SJSA1 (cell line): ENCODE results near the gene IFIT5. TPM values are rescaled to one million over a fixed set of nuclear protein-coding genes. Genes with fewer than 3 reads are reported as not detected.

Source experiments
- DNase-seq, 2 experiments: peaks; one replicate each; pipeline ENCODE4 v3.0.0-alpha.2; 2015 to 2020; ENCODE audit warnings: low spot score in 2 of 2, low read depth in 1 of 2
- H3K27ac ChIP-seq: fragments of 250-450 bp; sonication (Bioruptor Pico); 2 replicates; pipeline ENCODE4 v1.5.1; 2020; ENCODE audit warnings: mild to moderate bottlenecking, moderate library complexity
- H3K27me3 ChIP-seq: fragments of 250-450 bp; sonication (Bioruptor Pico); replicated peaks from 2 replicates; pipeline ENCODE4 v1.5.1; 2020; ENCODE audit warnings: mild to moderate bottlenecking, moderate library complexity
- H3K36me3 ChIP-seq: fragments of 250-450 bp; sonication (Bioruptor Pico); 2 replicates; pipeline ENCODE4 v1.5.1; 2020; ENCODE audit warnings: mild to moderate bottlenecking
- H3K4me1 ChIP-seq: fragments of 250-450 bp; sonication (Bioruptor Pico); replicated peaks from 2 replicates; pipeline ENCODE4 v1.6.1; 2021; ENCODE audit warnings: mild to moderate bottlenecking
- H3K4me3 ChIP-seq: fragments of 250-450 bp; sonication (Bioruptor Pico); 2 replicates; pipeline ENCODE4 v1.5.1; 2020; ENCODE audit warnings: mild to moderate bottlenecking
- H3K9me3 ChIP-seq: fragments of 250-450 bp; sonication (Bioruptor Pico); replicated peaks from 2 replicates; pipeline ENCODE4 v1.5.1; 2020; ENCODE audit warnings: mild to moderate bottlenecking
- total RNA-seq: library from RNA; depleted of rRNA; stranded (reverse); fragments of >200 nt; shearing (Covaris generic); gene quantifications from 2 replicates; pipeline ENCODE4 v1.2.3, GENCODE V29; 2014; rRNA removed

The IFIT5 gene
- total RNA-seq, 1 experiment from 2014 or later = 32.5 TPM

DNA sequence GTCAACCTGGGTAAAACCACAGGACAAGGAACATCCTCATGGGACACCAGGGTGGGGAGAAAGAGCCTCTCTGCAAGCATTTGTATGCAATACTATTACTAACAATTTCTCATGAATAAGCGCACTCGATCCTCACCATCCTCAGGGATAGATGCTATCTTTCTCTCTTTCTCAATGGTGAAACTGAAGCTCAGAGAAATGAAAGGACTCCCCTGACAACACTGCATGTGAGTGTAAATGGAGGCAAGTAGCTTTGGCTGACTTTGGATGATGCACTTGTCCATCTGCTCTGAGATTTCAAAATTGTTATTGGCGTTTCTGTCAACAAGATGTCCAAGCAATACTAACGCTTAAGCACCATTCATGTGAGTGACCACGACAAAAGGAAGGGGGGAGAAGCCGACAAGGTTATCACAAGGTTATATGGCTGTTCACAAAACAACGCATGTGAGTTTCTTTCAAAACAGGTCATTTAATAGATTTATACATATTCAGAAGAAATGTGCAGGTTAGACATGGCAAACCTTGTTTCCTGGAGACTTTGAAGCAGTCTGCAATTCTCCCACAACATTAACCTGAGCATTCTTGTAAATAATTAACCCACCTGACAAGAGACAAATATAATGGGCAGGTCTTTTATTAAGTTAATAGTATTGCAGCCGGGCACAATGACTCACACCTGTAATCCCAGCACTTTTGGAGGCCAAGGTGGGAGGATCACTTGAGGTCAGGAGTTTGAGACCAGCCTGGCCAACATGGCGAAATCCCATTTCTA, 54.0 kb downstream of the IFIT5 start:
- H3K27me3 ChIP-seq = no peaks in the 10 kb centered on the region
- peaks cover 14% of the 10 kb centered on the region for H3K4me1 ChIP-seq
- no peaks in the 10 kb centered on the region for H3K36me3 ChIP-seq
- no peak for DNase-seq
- no peak overlapping the region for H3K27ac ChIP-seq
- no peak overlapping the region for H3K4me3 ChIP-seq
- H3K9me3 ChIP-seq = no peaks in the 10 kb centered on the region

DNA sequence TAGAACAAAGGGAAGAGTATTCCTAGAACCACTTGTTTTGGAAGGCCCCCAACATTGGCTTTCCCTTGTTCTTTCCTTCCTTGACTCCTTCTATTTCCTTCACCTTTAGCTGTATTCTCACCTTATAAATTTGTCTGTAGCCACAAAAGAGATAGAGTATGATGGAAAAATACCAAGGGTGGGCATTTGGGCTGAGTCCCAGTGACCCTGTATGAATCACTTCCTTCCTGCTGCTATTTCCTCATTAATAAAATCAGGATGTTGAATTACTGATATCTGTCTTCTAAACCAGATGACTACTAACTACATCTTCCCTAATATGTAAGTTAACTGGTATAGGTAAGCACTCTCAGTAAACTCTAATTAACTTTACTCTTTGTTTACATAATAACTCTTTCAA, 55.1 kb downstream of the IFIT5 start:
- Histone ChIP-seq H3K27me3 (no peaks in the 10 kb centered on the region), H3K9me3 (no peaks in the 10 kb centered on the region), H3K4me1 (peaks cover 14% of the 10 kb centered on the region), H3K36me3 (no peaks in the 10 kb centered on the region), H3K4me3 (no peak overlapping the region), H3K27ac (no peak overlapping the region)
- DNase-seq = no peak

Other genes with a start within 250 kb of the IFIT5 start
- 0.55 TPM in 1 of 2 replicates, not detected in the other for gene CH25H, start 207.3 kb upstream of the IFIT5 start, total RNA-seq
- 38.1 and 55.8 TPM in 2 replicates for gene LIPA, start 162.8 kb upstream of the IFIT5 start, total RNA-seq
- gene IFIT2, start 112.5 kb upstream of the IFIT5 start, total RNA-seq = 0.44 and 2.2 TPM in 2 replicates
- 9.0 and 12.9 TPM in 2 replicates for gene IFIT3, start 86.6 kb upstream of the IFIT5 start, total RNA-seq
- gene IFIT1B, start 36.5 kb upstream of the IFIT5 start, total RNA-seq = not detected in 2 replicates
- 1.8 and 5.2 TPM in 2 replicates for gene IFIT1, start 21.9 kb upstream of the IFIT5 start, total RNA-seq
- 0.34 TPM in 1 of 2 replicates, not detected in the other for gene SLC16A12, start 121.0 kb downstream of the IFIT5 start, total RNA-seq
- gene PANK1, start 230.7 kb downstream of the IFIT5 start, total RNA-seq = 4.6 and 6.7 TPM in 2 replicates